ENCODE data around the gene CST9. TPM values are rescaled to one million over a fixed set of nuclear protein-coding genes. Genes with fewer than 3 reads are reported as not detected.
"Not testable (repeated sequence)": the region's sequence is repeated elsewhere in the genome, so short reads cannot be mapped to it uniquely, and the experiment has no call there.

Gene CST9
- total RNA-seq, 1 experiment from 2014 or later = not detected

DNA sequence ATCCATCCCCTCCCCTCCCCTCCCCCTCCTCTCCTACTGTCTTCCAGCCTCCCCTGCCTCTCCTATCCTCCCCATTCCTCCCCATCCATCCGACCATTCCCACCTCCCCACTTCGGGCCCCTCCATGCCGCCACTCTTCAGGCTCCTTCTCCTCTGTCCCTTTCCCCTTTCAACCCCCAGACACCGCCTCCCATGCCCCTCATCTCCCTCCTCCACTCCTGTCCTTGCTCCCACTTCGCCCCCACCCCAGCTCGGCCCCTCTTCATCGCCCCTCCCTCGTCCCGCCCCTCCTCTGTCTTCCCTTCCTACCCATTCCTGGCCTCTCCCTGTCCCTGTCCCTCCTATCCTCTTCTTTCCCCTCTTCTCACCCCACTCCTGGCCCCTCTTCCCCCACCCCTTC is 32.6 kb upstream of the CST9 start:
- in situ Hi-C loops (cut with HindIII; ENCODE audit: low sequenced_read_pairs) = no loop called here
- no peak for DNase-seq (ENCODE audit: low spot score)

DNA sequence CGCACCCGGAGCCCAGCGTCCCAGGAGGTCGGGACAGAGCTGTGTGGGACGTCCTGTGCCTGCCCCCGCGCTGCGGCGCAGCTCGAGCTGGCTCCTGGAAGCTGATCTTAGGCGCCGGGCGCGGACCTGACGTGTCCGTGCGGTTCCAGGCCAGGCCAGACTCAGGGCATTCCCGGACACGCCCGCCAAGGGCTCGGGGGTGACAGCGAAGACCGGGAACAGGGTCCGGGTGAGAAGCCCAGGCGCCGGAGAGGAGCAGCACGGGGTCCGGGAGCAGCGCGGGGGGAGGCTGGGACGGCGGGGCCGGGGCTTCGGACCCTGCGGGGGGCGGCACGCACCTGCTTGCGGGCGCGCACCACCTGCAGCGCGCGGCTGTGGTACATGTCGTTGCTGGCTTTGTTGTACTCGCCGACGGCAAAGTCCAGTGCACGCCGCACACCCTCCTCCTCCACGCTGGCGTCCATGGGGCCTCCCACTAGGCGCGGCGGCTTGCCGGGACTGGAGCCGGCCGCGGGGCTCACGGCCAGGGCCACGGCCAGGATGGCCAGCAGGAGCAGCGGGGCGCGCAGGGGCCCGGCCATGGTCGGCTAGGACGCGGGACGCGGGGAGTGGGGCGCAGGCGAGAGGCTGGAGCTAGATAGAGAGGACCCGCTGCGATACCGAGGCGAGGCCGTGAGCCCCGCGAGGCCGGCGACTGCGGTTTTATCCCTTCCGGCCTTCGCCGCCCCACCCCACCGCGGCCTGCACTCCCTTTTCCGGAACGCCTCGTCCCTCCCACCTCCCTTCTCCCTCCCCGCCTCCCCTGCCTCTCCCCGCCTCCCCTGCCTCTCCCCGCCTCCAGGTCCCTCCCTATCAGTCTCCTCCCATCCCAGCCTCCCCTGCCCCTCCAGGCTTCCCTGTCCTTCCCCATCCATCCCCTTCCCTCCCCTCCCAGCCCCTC is 31.8 kb upstream of the CST9 start, which contains the start of gene CST3:
CST3 (minus strand) TSS at position 674 of the 940 bp plus-strand sequence; CDS start at position 581, 93 bp downstream.
- in situ Hi-C loops (cut with HindIII; ENCODE audit: low sequenced_read_pairs) = no loop called here
- DNase-seq (ENCODE audit: low spot score) = peak; percentile 57

DNA sequence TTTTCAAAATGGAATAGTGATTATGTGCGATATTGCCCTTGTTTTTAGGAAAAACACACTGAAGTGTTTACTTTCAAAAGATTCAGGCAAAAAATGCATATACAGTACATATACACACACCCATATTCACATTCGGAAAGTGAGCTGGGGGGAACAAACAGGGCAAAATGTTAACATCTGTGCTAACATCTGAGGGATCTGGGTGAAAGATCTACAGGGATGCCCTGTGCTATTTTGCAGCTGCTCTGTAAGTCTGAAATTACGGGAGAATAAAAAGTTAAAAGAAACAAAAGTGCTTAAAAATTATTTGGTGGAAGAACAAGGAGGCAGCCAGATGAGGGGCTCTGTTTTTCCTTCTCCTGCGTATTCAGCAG is 31.2 kb upstream of the CST9 start:
- DNase-seq (ENCODE audit: low spot score) = no peak
- in situ Hi-C loops (cut with HindIII; ENCODE audit: low sequenced_read_pairs) = no loop called here

DNA sequence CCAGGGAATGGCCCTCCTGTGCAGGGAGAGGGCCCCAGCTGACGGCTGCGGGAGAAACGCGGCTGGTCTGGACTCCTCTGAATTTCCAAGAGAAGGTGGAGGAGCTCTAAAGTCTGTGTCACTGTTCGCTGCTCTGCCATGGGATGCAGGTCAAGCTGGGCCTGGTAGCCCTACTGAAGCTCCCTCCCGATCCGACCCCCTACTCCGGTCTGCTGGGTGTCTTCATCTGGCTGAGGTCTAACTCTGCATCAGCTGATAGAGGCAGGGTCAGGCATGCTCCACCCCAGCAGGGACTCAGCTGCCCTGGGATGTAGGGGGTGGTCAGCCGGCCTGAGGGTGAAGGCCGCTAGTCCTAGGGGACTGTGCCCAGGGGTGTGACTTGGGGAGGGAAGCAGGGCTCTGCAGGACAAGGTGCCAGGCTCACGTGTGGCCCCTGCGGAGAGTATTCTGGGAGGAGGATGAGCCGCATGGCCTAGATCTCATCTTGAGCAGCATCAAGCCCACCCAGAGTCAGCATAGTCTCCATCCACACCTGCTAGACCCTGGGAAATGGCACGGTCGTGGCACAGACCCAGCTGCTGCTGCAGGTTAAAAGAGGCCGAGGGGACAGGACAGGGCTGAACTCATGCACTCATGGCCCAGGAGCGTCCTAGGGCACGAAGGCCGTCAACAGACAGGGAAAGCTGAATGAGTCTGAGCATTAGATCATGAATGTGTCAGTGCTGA is 30.6 kb upstream of the CST9 start:
- in situ Hi-C loops (cut with HindIII; ENCODE audit: low sequenced_read_pairs) = no loop called here

DNA sequence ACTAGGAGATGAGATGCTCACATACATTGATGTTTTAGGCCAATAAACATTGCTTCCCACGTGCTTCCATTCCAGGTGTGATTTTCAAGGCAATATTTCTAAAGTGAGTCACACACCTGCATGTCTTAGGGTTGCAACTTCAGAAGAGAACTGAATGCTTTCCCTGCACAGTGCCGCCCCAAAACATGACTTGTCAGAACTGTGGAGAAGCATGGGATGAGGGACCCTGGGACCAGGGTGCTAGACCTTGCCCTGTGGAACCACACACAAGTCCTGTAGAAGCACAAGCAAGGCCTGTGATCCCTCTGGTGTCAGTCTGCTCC is 30.0 kb upstream of the CST9 start:
- DNase-seq (ENCODE audit: low spot score); in situ Hi-C loops (cut with HindIII; ENCODE audit: low sequenced_read_pairs): not testable (repeated sequence)

More for the DNA sequence above, 30.6 kb upstream of the CST9 start:
- no peak for DNase-seq (ENCODE audit: low spot score)

DNA sequence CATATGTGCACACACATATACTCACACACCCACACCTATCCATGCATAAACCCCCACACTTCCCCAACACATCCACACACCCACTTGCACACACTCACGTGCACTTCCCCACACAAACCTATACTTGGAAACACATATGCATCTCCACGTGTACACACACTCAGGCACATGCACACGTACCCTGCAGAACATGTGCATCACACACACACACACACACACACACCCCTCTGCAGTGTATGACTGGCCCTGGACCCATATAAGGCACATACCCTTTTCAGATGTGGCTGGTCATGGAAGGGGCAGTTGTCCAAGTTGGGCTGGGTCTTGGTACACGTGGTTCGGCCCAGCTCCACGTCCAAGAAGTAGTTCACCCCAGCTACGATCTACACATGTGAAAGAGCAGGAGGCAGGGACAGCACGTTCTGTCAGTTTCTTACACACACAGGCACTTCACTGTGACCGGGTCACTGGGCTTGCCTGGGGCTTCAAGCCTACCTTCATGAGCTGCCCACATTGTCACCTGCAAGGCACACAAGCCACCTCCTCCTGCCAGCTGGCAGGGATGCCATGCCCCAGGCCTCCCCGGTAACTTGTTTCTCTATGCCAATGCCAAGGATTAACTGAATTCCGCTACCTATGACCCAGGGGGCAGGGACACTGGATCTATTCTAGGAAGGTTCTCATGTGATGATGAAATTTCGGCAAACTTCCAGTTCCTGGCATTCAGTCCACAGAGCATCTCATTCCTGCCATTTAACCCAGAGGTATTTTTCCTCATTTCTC is 29.5 kb upstream of the CST9 start:
- in situ Hi-C loops (cut with HindIII; ENCODE audit: low sequenced_read_pairs) = no loop called here
- no peak for DNase-seq (ENCODE audit: low spot score)

DNA sequence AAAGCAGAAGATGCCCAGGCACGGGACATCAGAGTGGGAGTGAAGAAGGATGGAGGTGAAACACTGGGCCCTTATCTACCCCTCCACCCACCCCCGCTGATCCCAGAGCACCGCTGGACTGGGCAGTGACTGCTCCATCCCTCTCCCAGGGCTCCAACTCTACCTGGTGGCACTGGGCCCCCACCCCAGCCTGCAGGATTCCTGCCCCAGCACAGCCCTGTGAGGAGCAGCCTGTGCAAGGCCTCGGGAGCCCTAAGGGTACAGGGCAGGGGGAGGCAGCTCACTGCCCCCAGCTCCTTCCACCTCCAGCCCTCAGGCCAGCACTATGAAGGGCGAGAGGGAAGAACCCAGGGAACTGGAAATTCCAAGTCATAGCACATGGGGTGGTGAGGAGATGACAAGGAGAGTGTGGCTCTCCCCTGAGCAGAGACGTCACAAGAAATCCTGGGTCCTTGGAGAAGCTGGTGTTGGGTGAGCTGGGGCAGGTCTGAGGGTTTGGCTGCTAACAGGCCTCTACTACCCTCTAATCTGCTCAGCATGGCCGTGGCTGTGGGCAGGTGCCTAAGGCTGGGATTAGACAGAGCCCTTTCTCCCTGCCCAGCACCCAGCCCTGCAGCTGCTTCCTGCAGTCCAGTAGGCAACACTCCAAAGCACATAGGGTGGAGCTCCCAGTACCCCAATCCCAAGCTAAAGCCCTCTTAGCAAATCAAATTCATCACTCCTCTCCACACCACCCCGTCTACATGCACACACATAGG is 28.5 kb upstream of the CST9 start:
- in situ Hi-C loops (cut with HindIII; ENCODE audit: low sequenced_read_pairs) = no loop called here
- DNase-seq (ENCODE audit: low spot score) = no peak

DNA sequence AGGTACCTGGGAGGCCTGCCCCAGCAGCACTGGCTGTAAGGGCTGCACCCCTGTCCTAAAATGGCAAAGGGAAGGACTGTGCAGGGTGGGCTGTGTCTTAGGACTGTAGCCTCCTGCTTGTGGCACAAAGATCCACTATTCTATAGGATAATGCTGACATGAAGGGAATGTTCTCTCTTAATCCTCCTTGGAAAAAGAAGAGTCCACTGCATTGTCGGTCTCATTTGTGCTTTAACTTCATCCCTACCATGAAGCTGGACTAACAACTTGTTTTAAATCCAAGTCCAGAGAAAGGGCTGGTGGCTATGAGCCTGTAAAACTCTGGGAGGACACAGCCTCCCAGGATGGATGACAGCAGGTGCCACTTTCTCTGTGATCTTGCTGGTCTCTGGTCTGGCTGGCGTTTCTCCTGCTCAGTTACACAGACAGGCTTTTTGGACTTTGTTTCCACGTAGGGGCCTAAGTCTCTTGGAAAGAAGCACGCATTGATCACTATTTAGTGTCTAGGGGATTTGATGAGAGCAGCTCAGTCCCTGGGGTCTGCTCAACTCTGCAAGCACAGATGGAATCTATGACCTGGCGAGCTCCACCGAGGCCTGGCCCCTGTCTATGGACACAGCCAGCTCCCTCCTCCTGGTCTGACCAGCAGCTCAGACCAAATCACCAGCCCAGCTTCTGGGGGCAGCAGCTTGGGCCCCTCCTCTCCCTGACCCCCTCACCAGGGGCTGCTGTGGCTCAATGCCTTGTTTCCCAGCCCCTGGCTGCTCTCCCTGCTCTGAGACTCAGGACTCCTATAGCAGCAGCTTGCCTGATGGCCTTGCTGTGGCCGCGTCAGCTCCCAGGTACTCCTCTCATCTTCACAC is 27.2 kb upstream of the CST9 start:
- in situ Hi-C loops (cut with HindIII; ENCODE audit: low sequenced_read_pairs) = no loop called here

DNA sequence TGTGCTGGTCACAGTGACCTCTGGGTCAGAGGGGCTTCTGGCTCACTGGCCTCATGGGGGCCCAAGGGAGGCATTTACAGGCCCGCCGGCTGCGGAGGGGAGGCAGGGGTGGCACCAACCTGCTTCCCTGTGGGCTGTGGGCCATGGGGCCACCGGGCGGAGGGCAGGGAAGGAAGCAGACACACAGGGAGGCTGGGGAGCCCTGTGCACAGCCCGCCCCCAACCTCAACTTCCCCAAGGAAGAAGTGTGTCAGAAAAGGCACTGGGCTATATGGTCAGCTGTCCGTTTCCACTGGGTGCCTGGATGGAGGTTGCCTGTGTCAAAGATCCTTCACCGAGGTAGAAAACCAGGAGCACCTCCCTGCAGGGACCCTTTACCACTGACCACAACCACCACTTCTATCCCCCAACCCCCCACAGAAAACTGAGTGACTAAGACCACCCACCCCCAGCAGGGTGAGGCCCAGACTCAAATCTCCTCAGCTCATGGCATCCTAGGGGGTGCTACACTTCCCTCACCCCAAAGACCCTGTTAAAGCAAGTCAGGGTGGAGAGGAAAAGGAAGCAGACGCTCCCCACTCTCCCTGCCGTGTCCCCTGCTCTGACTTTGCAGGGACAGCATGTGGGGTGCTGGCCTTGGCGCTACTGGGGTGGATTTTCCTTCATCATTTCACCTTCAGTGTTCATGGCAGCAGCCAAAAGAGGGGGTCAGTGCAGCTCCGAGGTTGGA is 26.4 kb upstream of the CST9 start:
- no peak for DNase-seq (ENCODE audit: low spot score)
- in situ Hi-C loops (cut with HindIII; ENCODE audit: low sequenced_read_pairs) = no loop called here

More for the DNA sequence above, 27.2 kb upstream of the CST9 start:
- no peak for DNase-seq (ENCODE audit: low spot score)

DNA sequence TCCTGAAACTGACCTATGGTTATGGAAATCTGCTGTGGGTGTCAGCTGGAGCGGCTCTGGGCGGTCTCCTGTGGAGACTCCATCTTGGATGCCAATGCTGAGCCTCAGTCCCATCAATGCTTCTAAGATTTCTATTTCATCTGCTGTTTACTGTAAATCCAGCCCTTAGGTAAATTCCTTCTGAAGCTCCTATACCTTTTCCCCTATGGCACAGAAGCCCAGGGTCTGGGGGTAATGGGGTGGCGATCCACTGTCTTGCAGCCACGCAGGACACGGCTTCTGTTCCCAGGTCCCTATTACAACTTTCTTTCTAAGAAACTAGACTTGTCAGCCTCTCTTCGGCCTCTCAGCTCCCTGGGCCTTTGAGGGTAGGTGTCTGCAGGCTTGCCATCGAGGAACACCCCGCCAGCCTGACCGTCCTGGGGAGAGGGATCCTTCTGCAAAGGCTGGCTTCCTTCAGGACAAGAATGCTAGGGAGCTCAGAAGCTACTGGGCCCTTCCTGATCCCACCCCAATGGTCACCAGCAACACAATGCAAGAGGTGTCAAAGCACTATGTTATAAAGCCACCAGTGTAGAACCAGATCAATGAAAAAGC is 25.6 kb upstream of the CST9 start:
- in situ Hi-C loops (cut with HindIII; ENCODE audit: low sequenced_read_pairs) = no loop called here
- DNase-seq (ENCODE audit: low spot score) = no peak

DNA sequence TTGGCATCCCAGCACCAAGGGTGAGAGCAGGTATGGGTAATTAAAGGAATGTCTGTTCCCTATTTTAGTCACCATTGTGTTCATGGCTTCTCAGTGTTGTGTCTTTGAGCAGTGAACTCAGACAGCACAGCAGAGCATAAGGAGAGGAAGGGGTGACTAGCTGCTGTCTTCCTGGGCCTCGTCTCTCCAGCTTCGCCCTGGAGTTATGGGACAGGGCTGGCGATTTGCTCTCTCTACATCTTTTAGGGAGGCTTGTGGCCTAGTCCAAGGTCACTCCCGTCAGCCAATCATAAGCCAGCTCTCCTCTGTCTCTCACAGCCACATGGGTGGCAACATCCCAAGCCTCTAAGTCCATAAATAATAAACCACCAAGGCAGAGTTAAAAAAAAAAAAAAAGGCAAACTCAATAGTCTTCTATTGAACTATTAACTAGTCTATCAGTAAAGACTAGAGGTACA is 24.7 kb upstream of the CST9 start:
- in situ Hi-C loops (cut with HindIII; ENCODE audit: low sequenced_read_pairs) = no loop called here

DNA sequence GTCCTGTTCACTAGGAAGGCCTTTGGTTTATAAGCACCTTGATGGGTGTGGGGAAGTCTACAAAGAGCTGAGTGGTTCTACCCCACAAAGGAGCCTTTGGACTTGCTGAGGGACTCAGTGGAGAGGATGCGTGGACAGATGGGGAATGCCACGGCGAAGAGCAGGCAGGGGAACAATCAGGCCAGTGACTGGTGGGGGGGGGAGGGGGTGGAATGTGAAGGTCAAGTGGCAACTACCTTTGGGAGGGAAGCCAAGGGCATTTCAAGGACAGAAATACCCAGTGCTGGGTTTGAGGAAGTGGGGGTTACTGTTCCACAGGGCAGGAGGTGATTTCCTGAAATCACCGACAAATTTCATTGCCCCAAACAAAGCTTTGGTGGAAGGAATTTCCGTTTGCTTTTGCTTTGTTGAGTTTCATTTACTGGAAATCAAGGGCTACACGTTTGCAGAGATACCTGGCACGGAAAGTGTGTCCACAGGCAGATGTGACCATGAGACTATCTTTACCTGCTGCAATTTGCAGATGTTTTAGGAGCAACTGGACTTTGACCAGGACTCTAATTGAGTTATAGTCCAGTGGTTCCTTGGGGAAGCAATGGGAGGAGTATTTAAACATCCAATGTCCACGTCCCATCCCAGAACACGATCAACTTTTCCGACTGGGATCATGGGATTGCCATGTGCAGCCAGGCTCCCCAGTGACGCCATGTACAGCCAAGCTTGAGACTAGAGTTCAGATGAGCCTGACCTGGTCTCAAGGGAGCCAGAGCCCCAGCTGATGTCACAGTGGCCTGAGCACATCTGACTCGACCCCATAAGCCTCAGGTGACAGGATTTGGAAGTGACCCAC is 24.1 kb upstream of the CST9 start:
- in situ Hi-C loops (cut with HindIII; ENCODE audit: low sequenced_read_pairs) = no loop called here
- no peak for DNase-seq (ENCODE audit: low spot score)

More for the DNA sequence above, 24.7 kb upstream of the CST9 start:
- no peak for DNase-seq (ENCODE audit: low spot score)

DNA sequence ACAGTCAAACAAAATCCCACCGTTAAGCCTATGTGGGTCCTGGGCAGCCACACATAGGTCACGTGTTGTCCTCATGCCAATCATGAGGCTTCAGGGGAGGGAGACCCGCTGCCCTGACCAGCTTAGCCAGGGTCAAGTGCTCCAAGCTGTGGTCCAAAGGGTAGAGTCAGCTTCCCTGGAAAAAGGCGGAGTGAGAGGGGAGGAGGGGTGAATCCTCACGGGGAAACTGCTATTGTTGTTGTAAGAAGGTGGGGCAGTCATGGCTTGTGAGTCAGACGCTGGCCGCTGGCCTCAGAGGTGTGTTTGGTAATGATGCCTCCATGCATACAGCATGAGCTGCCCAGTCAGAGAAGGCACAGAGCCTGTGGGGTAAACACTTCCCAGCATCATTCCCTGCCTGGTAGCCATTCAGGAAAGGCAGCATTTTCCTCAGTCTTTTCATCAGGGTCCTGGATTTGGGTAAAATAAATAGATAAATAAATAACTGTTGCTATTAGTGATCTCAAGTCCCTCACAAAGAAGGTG is 23.4 kb upstream of the CST9 start:
- in situ Hi-C loops (cut with HindIII; ENCODE audit: low sequenced_read_pairs) = no loop called here
- no peak for DNase-seq (ENCODE audit: low spot score)

DNA sequence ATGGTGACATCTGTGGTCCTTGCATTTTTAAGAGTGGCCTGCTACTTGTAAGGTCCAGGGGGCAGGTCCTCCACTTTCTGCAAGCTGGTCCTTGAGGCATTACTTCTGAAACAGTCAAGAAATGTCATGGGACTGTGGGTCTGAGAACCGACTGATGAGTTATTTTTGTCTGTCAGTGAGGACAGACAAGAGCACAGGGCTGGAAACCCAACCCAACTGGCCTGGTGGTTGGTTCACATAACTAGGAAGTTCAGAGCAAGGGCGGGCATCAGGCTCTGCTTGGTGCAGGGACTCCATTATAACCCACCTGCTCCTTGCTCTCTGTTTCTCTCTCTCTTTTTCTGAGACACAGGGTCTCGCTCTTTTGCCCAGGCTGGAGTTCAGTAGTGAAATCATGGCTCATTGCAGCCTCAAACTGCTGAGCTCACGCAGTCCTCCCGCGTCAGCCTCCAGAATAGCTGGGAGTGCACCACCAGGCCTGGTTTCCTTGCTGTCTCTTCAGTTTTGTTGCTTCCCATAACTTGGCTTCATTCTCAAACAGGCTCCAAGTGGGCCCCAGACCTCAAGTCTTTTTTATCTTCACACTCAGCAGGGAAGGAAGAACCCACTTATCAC is 22.8 kb upstream of the CST9 start:
- in situ Hi-C loops (cut with HindIII; ENCODE audit: low sequenced_read_pairs) = no loop called here
- no peak for DNase-seq (ENCODE audit: low spot score)

DNA sequence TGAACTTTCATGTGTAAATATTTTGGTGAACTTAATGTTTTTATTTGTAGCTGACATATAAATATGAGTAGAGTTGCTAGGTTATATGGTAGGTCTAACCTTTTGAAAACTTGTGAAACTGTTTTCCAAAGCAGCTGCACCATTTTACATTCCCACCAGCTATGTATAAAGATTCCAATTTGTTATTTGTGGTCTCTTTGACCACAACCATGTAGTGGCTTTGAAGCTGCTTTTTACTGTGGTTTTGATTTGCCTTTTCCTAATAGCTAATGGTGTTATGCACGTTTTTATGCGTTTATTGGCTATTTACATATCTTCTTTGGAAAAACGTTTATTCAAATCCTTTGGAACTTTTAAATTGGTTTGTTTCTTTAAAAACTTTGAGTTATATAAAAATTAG is 21.8 kb upstream of the CST9 start:
- no peak for DNase-seq (ENCODE audit: low spot score)
- in situ Hi-C loops (cut with HindIII; ENCODE audit: low sequenced_read_pairs) = no loop called here

Measured in G401 (cell line).